GM23338 (cell line): Measurements from ENCODE around the gene DDX20.

Experiments used
- CREB1 ChIP-seq: fragments of 250-450 bp; sonication (Bioruptor Pico); IDR thresholded peaks from 2 replicates; pipeline ENCODE4 v1.5.0; 2020; ENCODE audit warnings: low read depth, mild to moderate bottlenecking, moderate library complexity
- EZH2 ChIP-seq: fragments of 200-600 bp; sonication (generic); IDR thresholded peaks from one replicate; pipeline ENCODE4 v1.8.0; 2017; ENCODE audit warnings: antibody characterized with exemption, mild to moderate bottlenecking, low read depth; ENCODE audit not compliant: unreplicated experiment
- EZH2phosphoT487 ChIP-seq: fragments of 200-600 bp; sonication (generic); IDR thresholded peaks from one replicate; pipeline ENCODE4 v1.8.1; 2018; ENCODE audit warnings: antibody characterized with exemption; ENCODE audit not compliant: unreplicated experiment
- JUNB ChIP-seq: IDR thresholded peaks from one replicate; pipeline ENCODE4 v1.6.1; 2016; ENCODE audit warnings: antibody characterized with exemption; ENCODE audit not compliant: unreplicated experiment
- POLR2AphosphoS5 ChIP-seq: IDR thresholded peaks from 2 replicates; pipeline ENCODE4 v1.6.1; 2016; ENCODE audit warnings: antibody characterized with exemption, low read depth
- STAT1 ChIP-seq: IDR thresholded peaks from one replicate; pipeline ENCODE4 v1.6.1; 2016; ENCODE audit warnings: antibody characterized with exemption; ENCODE audit not compliant: unreplicated experiment
- ZNF331 ChIP-seq: fragments of 250-450 bp; sonication (Bioruptor Pico); IDR thresholded peaks from 2 replicates; pipeline ENCODE4 v1.5.0; 2020; ENCODE audit warnings: low read depth, mild to moderate bottlenecking, moderate library complexity
- TF ChIP-seq, protein P1 (sequence below), 2 experiments: fragments of 200-600 bp in 1 of 2; sonication (generic) in 1 of 2; conservative IDR thresholded peaks; 2 replicates each; pipeline versions ENCODE4 v1.5.1 to v1.6.1; 2016 to 2017; ENCODE audit warnings: antibody characterized with exemption in 2 of 2, low read depth in 2 of 2, mild to moderate bottlenecking in 2 of 2, moderate library complexity in 1 of 2
- TF ChIP-seq, protein P2 (sequence below): IDR thresholded peaks from one replicate; pipeline ENCODE4 v1.6.1; 2018; ENCODE audit warnings: antibody characterized with exemption; ENCODE audit not compliant: unreplicated experiment

- TF ChIP-seq, protein P1, sequence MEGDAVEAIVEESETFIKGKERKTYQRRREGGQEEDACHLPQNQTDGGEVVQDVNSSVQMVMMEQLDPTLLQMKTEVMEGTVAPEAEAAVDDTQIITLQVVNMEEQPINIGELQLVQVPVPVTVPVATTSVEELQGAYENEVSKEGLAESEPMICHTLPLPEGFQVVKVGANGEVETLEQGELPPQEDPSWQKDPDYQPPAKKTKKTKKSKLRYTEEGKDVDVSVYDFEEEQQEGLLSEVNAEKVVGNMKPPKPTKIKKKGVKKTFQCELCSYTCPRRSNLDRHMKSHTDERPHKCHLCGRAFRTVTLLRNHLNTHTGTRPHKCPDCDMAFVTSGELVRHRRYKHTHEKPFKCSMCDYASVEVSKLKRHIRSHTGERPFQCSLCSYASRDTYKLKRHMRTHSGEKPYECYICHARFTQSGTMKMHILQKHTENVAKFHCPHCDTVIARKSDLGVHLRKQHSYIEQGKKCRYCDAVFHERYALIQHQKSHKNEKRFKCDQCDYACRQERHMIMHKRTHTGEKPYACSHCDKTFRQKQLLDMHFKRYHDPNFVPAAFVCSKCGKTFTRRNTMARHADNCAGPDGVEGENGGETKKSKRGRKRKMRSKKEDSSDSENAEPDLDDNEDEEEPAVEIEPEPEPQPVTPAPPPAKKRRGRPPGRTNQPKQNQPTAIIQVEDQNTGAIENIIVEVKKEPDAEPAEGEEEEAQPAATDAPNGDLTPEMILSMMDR (conservative IDR thresholded peaks at IDR 0.05; ENCODE audit: low read depth in 2 of 2) = no peak
- TF ChIP-seq POLR2AphosphoS5 (no peak), JUNB (no peak), EZH2 (no peak), ZNF331 (CRISPR knock-in tag) (no peak), EZH2phosphoT487 (no peak), CREB1 (no peak), STAT1 (no peak)
- TF ChIP-seq, protein P2, sequence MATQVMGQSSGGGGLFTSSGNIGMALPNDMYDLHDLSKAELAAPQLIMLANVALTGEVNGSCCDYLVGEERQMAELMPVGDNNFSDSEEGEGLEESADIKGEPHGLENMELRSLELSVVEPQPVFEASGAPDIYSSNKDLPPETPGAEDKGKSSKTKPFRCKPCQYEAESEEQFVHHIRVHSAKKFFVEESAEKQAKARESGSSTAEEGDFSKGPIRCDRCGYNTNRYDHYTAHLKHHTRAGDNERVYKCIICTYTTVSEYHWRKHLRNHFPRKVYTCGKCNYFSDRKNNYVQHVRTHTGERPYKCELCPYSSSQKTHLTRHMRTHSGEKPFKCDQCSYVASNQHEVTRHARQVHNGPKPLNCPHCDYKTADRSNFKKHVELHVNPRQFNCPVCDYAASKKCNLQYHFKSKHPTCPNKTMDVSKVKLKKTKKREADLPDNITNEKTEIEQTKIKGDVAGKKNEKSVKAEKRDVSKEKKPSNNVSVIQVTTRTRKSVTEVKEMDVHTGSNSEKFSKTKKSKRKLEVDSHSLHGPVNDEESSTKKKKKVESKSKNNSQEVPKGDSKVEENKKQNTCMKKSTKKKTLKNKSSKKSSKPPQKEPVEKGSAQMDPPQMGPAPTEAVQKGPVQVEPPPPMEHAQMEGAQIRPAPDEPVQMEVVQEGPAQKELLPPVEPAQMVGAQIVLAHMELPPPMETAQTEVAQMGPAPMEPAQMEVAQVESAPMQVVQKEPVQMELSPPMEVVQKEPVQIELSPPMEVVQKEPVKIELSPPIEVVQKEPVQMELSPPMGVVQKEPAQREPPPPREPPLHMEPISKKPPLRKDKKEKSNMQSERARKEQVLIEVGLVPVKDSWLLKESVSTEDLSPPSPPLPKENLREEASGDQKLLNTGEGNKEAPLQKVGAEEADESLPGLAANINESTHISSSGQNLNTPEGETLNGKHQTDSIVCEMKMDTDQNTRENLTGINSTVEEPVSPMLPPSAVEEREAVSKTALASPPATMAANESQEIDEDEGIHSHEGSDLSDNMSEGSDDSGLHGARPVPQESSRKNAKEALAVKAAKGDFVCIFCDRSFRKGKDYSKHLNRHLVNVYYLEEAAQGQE = no peak
Measured at GRCh38 chr1:111723091-111723806, 32.5 kb upstream of the DDX20 start.
